GM12878 (cell line): ENCODE measurements around the gene VMP1.

Experiments
- EP300 ChIP-seq, 2 experiments: fragments of 150-350 bp in 1 of 2; IDR thresholded peaks; 2 replicates each; pipeline ENCODE4 v1.6.1; 2011 to 2012; ENCODE audit warnings: low read depth in 2 of 2, low read length in 2 of 2, borderline replicate concordance in 1 of 2, improper control_type of control experiment in 1 of 2, inconsistent platforms in 1 of 2; ENCODE audit not compliant: control insufficient read depth in 1 of 2
- RCOR1 ChIP-seq: conservative IDR thresholded peaks from 2 replicates; pipeline ENCODE4 v1.6.1; 2012; ENCODE audit warnings: low read depth, low read length, improper control_type of control experiment
- SPI1 ChIP-seq: IDR thresholded peaks from 2 replicates; pipeline ENCODE4 v1.6.1; 2011; ENCODE audit warnings: low read depth, mild to moderate bottlenecking, low read length, moderate library complexity, borderline replicate concordance; ENCODE audit not compliant: insufficient read depth
- TAF1 ChIP-seq: IDR thresholded peaks from 2 replicates; pipeline ENCODE4 v1.6.1; 2011; ENCODE audit warnings: mild to moderate bottlenecking, low read depth, low read length, borderline replicate concordance
- YY1 ChIP-seq: IDR thresholded peaks from 2 replicates; pipeline ENCODE4 v1.6.1; 2011; ENCODE audit warnings: low read depth, mild to moderate bottlenecking, low read length
- TF ChIP-seq, protein P1 (sequence below): IDR thresholded peaks from 2 replicates; pipeline ENCODE4 v1.6.1; 2011; ENCODE audit warnings: mild to moderate bottlenecking, low read depth, low read length, moderate library complexity; ENCODE audit not compliant: insufficient replicate concordance
- TF ChIP-seq, protein P2 (sequence below), 3 experiments: IDR thresholded peaks in 2 of 3; conservative IDR thresholded peaks in 1 of 3; 2 replicates each; pipeline ENCODE4 v1.5.1; 2011; ENCODE audit warnings: low read depth in 3 of 3, low read length in 3 of 3, mild to moderate bottlenecking in 3 of 3, control low read depth in 2 of 3, moderate library complexity in 2 of 3, inconsistent platforms in 1 of 3, mixed read lengths in 1 of 3; ENCODE audit not compliant: control insufficient read depth in 2 of 3, insufficient read depth in 1 of 3; ENCODE audit errors: extremely low read depth in 1 of 3

DNA sequence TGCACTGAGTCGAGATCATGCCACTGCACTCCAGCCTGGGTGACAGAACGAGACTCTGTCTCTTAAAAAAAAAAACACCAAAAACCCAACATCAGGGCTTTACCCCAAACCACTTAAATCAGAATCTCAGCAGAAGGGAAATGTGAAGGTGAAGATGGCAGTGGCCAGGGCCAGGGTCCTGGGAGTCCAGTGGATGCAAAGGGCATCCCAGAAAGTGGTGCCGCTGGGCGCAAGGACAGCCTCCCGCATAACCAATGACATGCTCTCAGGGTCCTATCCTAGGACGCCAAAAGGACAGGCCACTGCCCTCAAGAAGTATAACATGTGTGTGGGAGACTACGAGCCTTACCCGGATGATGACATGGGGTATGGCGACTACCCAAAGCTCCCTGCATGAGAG lies 177.4 kb downstream of the VMP1 start:
- TF ChIP-seq EP300 (IDR thresholded peaks at IDR 0.05; ENCODE audit: borderline replicate concordance in 1 of 2, control insufficient read depth in 1 of 2, low read depth in 2 of 2, low read length in 2 of 2) (no peak), SPI1 (no peak), RCOR1 (no peak), YY1 (no peak), TAF1 (no peak)
- TF ChIP-seq, protein P1, sequence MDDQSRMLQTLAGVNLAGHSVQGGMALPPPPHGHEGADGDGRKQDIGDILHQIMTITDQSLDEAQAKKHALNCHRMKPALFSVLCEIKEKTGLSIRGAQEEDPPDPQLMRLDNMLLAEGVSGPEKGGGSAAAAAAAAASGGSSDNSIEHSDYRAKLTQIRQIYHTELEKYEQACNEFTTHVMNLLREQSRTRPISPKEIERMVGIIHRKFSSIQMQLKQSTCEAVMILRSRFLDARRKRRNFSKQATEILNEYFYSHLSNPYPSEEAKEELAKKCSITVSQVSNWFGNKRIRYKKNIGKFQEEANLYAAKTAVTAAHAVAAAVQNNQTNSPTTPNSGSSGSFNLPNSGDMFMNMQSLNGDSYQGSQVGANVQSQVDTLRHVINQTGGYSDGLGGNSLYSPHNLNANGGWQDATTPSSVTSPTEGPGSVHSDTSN = no peak
- TF ChIP-seq, protein P2, sequence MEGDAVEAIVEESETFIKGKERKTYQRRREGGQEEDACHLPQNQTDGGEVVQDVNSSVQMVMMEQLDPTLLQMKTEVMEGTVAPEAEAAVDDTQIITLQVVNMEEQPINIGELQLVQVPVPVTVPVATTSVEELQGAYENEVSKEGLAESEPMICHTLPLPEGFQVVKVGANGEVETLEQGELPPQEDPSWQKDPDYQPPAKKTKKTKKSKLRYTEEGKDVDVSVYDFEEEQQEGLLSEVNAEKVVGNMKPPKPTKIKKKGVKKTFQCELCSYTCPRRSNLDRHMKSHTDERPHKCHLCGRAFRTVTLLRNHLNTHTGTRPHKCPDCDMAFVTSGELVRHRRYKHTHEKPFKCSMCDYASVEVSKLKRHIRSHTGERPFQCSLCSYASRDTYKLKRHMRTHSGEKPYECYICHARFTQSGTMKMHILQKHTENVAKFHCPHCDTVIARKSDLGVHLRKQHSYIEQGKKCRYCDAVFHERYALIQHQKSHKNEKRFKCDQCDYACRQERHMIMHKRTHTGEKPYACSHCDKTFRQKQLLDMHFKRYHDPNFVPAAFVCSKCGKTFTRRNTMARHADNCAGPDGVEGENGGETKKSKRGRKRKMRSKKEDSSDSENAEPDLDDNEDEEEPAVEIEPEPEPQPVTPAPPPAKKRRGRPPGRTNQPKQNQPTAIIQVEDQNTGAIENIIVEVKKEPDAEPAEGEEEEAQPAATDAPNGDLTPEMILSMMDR (IDR thresholded peaks at IDR 0.05 in 2 of 3, conservative IDR thresholded peaks at IDR 0.05 in 1 of 3; ENCODE audit: control insufficient read depth in 2 of 3, extremely low read depth in 1 of 3, insufficient read depth in 1 of 3, low read depth in 3 of 3, low read length in 3 of 3) = no peak
